HG03439 (cell line): ENCODE data around the gene CLMN.

Experiments used
- ATAC-seq: cut with Tn5 transposase; IDR thresholded peaks from one replicate; pipeline ENCODE4 v1.9.1; 2021; ENCODE audit warnings: mild to moderate bottlenecking, moderate library complexity; ENCODE audit not compliant: unreplicated experiment

The CLMN gene

DNA sequence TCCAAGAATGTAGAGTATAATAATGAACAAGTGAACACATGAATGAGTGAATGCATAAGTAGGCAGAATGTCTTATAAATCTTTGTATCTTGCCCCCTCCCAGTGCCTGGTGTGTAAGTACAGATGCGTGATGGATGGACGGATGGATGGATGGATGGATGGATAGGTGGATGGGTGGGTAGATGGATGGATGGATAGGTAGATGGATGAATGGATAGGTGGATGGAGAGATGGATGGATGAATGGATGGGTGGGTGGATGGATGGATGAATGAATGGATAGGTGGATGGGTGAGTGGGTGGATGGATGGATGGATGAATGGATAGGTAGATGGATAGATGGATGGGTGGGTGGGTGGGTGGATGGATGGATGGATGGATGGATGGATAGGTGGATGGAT is 74.4 kb downstream of the CLMN start:
- ATAC-seq: no peak

DNA sequence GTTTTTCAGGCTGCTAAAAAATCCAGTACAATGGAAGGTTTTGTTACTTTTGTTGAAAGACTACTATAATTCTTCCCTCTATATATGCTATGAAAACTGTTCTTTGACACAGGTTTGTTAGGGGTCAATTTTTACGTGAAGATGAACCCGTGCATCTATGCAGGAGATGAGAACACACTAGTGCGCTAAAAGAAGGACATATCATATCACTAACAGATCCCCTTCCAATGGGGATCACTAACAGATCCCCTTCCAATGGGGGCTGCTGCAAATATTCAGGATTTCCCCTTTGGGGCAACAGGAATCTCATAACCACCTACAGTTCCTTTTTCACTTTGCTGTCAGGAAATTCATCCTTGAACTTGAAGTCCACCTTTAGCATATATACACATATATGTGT is 75.1 kb downstream of the CLMN start:
- no peak for ATAC-seq

DNA sequence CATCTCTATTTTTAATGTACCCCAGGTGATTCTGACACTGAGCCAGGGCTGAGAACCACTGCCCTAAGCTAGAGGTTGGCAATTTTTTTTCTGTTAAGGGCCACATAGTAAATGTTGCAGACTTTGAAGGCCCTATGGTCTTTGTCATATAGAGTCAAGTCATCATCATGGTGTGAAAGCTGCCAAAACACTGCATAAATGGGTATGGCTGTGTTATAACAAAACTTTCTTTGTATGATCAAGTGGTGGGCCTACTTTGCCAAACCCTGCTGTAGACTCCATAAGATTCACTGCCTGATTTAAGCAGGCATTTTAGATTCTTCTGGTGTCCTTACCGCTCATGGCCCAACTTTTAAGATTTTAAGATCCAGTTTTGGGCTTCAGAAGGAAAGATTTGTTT is 76.8 kb downstream of the CLMN start:
- ATAC-seq: no peak

GRCh38 chr14:95240859-95241813 is 78.6 kb downstream of the CLMN start:
- no peak for ATAC-seq

DNA sequence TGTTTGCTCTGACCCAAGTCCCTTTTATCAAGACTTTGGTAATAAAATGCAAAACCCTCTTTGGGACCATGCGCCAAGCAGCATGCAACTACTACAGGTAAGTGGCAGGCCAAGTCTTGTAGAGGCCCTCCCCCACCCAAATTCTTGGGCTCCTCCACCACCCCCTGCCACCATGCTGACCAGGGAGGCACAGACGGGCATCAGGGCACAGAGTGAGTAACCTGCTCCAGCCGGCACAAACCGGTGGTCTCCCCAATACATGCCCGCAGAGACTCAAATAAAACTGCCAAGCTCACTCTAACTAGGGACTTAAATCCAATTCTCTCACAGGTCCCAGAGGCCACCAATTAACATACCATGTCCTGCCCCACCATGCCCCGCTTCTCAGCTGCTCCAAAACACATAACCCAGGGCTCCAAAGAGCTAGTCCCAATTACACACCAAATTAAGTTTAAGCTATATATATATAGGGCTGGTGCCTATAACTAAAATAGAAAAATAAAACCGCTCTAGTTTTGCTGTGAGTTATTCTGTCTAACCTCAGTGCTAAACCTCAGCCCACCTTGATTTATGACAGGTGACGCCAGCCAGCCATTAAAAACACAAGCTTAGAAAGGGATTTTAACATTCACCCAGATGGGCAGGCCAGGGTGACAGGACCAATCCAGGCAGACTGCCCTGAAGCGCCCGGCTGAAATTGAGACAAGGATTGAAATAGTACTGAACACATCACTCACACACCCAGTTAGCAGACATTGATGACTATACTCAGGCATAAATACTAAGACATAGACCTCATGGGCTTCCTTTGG is 81.0 kb downstream of the CLMN start:
- no peak for ATAC-seq

DNA sequence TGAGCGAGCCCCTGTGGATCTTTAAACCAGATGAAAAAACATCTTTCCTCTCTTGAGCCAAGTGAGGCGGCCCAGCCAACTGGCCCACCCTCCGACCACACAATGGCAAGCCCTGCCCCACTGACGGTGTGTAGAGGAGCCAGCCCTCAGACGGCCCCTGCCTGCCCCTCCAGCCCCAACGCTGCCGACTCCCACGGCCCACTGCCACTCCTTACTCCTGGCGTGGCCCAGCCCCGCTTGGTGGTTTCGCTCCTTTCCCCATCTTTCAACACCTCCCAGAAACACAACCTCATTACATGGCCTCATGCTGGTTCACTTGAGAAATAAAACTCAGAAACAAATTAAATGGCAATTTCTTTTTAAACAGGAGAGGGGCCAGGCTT is 81.8 kb downstream of the CLMN start:
- ATAC-seq: no peak

DNA sequence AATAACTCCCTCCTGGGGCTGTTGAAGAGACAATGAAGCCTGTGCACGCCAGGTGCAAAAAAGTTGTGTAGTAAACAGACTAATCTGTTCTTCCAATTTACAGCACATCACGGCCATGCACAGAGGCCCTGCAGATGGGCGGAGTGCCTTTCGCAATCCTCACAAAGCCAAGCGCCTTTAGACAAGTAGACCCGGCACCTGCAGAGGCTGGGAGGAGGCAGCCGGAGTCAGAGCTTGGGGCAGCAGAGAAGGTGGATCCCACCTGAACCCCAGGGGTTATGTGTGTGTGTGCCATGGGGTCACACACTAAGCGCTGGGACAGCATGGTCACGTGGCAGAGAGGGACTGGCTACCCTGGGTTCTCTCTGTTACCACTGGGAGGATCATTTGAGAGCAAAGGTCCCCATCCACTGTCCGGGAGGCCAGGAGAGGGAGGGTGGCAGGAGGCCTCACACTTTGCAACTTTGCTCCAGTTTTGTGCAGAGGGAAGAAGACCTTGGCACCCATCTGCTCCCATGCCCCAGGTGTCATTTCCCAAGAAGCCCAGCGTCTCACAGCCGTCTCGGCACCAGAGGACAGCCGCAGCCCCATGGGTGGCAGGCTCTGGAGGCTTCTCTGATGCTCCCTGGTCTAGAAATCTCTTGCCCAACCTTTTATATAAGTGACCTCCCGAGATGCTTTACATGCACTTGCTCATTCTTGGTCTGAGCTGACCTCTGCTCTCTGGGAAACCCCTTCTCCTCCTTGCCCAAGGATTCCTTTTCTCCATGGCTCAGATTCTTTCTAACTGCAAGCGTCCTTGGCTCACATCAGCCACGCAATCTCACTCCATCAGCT is 82.4 kb downstream of the CLMN start:
- ATAC-seq: no peak

GRCh38 chr14:95236221-95236620 is 83.5 kb downstream of the CLMN start:
- ATAC-seq: no peak

- ATAC-seq: no peak
These were observed 83.9 kb downstream of the CLMN start for GRCh38 chr14:95235767-95236166.

DNA sequence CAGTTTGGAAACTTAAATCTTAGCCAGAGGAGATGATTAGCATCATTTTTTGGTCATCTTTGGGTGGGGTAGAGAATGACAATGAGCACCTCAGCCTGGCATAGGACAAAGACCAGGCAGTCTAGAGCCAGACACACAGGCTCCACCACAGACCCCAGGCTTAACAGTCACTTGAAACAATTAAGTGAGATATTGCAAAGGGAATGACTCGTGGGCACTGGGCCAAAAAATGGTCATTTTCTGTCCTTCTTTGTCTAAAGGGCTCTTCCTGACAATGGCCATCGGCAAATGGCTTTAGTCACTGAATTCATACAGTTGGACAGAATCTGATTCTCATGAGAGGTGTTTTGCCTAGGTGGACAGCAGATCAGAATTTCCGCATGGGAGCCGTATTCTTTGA is 84.4 kb downstream of the CLMN start:
- no peak for ATAC-seq

- ATAC-seq: no peak
These were observed 85.3 kb downstream of the CLMN start for GRCh38 chr14:95234426-95234825.

- peak; percentile 81 for ATAC-seq
These were observed 85.9 kb downstream of the CLMN start for GRCh38 chr14:95233702-95234241.

DNA sequence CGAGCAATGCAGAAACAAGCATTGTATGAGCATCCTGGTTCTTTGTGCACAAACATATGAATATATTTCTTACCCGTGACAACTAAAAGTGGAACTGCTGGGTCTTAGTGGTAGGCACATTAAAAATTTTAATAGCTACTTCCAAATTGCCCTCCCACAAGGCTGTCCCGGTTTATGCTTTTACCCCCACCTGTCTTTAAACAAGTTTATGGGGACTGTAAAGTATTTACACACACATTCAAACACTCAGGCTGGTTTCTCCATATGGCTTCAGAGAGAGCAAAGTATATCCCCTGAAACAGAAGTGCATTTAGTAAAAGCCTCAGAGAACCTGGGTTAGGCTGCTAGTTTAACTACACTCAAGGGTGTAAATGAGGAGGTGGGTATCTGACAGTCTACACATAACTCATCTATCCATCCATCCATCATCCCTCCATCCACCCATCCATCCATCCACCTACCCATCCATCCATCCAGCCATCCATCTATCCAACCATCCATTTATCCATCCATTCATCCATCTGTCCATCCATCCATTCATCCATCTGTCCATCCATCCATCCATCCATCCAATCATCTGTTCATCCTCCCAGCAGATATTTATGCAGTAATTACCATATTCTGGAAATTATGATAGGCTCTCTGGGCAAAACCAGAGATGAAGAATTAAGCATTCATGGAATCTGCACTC is 86.7 kb downstream of the CLMN start:
- no peak for ATAC-seq

DNA sequence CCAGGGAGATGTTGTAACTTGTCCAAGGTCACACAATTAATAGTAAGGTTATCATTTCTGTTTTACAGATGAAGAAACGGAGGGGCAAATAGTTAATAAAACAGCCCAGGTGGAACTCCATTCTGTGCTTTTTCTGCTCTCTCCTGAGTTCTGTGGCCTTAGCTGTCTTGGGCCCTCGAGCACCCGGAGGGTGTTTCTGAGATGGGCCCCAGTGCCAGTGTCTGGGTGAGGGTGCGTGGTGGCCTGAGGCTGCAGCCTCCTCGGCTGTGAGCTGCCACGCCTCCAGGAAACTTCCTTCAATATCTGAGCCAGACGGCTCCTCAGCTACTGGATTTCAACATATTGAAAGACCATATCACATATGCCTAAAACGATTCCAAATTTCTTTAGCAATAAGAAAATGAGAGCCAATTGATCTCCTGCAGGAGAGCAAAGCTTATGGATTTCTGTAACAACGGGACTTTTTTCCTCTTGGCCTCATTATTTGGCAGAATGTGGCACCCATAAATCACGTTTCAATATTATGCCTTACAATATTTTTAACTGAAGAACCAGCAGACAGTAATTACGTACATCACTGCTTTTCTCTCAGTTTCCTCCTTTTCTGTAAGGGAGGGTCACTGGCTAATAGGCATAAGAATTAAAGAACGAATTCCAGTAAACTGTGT is 87.6 kb downstream of the CLMN start:
- no peak for ATAC-seq

GRCh38 chr14:95229749-95230148 is 90.0 kb downstream of the CLMN start:
- ATAC-seq: no peak

DNA sequence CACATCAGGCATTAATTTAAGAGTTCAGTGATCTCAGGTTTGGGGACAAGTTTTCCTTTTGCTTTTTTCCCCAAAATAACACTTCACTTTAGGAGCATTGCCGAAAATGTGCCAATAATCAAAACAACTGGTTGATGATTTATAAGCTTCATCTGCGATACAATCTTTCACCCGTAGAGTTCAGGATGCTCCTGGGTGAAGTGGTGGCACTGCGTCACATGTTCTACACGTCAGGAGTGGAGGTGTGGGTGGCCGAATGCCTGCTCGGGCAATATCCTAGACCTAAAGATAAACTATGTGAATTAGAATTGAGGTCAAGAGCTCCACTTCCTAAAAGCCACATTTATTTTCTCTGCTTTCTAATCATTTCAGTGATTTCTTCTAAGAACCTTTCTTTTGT is 91.5 kb downstream of the CLMN start:
- ATAC-seq: no peak

DNA sequence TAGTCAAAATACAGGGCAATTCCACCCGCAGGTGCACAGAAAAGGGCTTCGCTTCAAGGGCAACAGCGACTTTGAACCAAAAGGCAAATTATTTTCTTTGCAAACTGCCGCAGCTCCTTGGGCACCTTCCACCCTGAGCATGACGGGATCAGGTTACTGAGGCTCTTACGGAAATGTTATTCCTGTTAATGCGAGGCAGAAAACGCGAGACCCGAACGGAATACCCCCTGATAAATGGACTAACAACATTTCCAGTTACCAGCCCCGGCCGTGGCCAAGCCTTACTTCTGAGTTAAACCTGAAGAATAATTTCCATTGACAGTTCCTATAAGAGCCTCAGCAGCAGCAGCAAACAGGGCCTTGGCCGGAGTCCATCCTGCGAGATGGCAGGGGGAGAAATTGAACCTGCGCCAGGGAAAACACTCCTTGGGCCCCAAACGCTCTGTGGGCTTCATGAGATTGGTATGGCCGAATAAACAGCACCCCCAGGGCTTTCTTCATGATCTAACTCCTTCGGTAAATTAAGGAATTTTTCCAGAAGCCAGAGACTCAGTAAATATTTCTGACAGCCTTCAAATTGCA is 92.3 kb downstream of the CLMN start:
- no peak for ATAC-seq

GRCh38 chr14:95226801-95227200 is 92.9 kb downstream of the CLMN start:
- ATAC-seq: no peak

DNA sequence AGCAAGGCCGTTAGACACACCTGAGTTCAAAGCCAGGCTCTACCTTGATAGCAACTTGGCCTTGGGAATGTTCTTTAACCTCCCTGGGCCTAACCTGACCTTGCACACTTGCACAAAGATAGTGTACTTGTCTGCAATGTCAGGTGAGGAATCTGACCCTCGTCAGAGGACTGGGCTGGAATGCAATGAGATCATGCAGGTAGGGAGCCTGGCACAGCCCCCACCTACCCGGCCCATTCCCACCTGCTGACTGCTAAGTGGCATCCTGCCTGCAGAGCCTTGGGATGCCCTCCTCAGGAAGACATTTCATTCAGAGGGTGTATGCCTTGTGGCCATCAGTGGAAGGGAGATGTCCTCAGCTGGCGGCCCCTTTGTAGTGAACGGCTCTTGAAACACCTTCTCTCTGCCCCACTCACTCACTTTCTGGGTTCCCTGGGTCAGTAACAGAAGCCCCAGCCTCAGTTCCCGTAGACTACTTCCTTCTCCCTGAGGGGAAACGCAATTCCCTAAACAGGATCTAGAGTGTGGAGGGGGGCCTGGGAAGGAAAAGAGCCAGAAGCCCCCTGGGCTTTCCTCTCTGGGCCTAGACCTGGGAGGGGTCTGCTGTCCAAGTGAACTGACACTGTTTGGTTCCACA is 94.3 kb downstream of the CLMN start:
- ATAC-seq: no peak
